Measurements from ENCODE around the gene PNPLA5. TPM values are rescaled to one million over a fixed set of nuclear protein-coding genes. Genes with fewer than 3 reads are reported as not detected.
A peak's percentile ranks its signal among the peaks of the same experiment; 100 is the strongest.

The PNPLA5 gene
- polyA plus RNA-seq, 2 of the 4 experiments (the other 2 are of a cell fraction): not detected

DNA sequence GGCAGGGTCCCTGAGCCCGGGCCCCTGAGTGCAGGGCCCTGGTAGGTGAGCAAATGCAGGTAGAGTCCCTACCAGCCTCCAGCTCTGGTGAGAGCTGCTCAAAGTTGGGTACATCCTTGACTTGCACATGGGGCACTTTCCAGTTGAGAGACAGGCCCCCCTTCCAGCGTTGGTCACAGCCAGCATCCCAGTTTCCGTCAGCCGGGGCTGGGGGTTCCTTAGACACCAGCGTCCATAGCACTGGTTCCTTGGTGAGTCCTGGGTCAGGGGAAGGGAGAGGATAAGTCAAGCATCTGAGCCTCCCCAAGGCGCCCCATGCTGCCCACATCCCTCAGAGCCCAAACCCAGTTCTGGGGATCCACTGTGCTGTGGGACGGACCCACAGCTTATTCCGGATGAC is 5.6 kb downstream of the PNPLA5 start:
- DNase-seq (ENCODE audit: low read depth in 1 of 2, low spot score in 1 of 2) (no peak), FAIRE-seq (no peak), ATAC-seq (no peak)
- no peak for TF ChIP-seq BHLHE40 (IDR thresholded peaks at IDR 0.05; ENCODE audit: low read depth, low read length)
- Histone ChIP-seq H3K4me3 (no peak overlapping the region), H3K4me2 (no peak overlapping the region), H3K9me3 (no peaks in the 10 kb centered on the region), H3K27ac (no peak overlapping the region), H3K4me1 (peaks cover under 1% of the 10 kb centered on the region; the same call in 2 of the 3 replicates)
- POLR2A ChIA-PET: no interaction called here
- CTCF ChIA-PET: interaction anchor here (0.9 to 6.5 kb wide), 5 partner anchors 14 to 643 kb away, joined by 3 to 97 read pairs (median 8); no protein-coding TSS in a partner anchor
- 21% methylated on average over 4 of the region's 8 CpGs for WGBS (ENCODE audit: missing lambda C conversion rate)

DNA sequence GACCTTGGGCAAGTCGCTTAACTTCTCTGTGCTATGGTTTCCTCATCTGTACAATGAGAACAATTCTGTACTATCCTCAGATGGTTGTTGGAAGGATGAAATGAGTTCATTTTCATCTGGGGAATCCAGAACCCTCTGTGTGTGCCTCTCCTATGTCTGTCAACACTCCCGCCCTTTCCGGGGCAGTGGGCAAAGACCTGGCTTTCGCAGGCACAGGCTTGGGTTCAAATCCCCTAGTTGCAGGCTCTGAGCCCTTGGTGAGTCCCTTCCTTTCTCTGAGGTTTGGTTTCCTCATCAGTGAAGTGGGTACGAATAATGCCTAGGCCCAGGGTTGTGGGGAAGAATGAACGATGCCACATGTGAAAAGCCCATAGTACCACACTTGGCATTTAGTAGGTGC is 6.0 kb downstream of the PNPLA5 start:
- Histone ChIP-seq H3K9me3 (no peaks in the 10 kb centered on the region), H3K27ac (no peak overlapping the region), H3K4me2 (no peak overlapping the region), H3K4me1 (no peaks in the 10 kb centered on the region), H3K4me3 (no peak overlapping the region)
- FAIRE-seq: no peak
- TF ChIP-seq HEYL (CRISPR knock-in tag; IDR thresholded peaks at IDR 0.05): no peak
- no peak for TF ChIP-seq BHLHE40 (IDR thresholded peaks at IDR 0.05; ENCODE audit: low read depth, low read length)
- no peak for TF ChIP-seq PHF8 (IDR thresholded peaks at IDR 0.05; ENCODE audit: borderline replicate concordance, low read depth)
- no peak for TF ChIP-seq MYC (IDR thresholded peaks at IDR 0.05; ENCODE audit: borderline replicate concordance, low read length)
- no peak for TF ChIP-seq RARB (CRISPR knock-in tag; IDR thresholded peaks at IDR 0.05)
- TF ChIP-seq, protein P1, sequence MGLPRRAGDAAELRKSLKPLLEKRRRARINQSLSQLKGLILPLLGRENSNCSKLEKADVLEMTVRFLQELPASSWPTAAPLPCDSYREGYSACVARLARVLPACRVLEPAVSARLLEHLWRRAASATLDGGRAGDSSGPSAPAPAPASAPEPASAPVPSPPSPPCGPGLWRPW (IDR thresholded peaks at IDR 0.05): no peak
- TF ChIP-seq, protein P2, sequence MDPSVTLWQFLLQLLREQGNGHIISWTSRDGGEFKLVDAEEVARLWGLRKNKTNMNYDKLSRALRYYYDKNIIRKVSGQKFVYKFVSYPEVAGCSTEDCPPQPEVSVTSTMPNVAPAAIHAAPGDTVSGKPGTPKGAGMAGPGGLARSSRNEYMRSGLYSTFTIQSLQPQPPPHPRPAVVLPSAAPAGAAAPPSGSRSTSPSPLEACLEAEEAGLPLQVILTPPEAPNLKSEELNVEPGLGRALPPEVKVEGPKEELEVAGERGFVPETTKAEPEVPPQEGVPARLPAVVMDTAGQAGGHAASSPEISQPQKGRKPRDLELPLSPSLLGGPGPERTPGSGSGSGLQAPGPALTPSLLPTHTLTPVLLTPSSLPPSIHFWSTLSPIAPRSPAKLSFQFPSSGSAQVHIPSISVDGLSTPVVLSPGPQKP (IDR thresholded peaks at IDR 0.05; ENCODE audit: low read depth, low read length): no peak
- TF ChIP-seq CHD4 (IDR thresholded peaks at IDR 0.05; ENCODE audit: borderline replicate concordance): no peak
- TF ChIP-seq RCOR1 (IDR thresholded peaks at IDR 0.05; ENCODE audit: low read depth, low read length): no peak
- TF ChIP-seq, protein P3, sequence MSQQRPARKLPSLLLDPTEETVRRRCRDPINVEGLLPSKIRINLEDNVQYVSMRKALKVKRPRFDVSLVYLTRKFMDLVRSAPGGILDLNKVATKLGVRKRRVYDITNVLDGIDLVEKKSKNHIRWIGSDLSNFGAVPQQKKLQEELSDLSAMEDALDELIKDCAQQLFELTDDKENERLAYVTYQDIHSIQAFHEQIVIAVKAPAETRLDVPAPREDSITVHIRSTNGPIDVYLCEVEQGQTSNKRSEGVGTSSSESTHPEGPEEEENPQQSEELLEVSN (IDR thresholded peaks at IDR 0.05; ENCODE audit: borderline replicate concordance, low read depth): no peak
- no peak for TF ChIP-seq HOXB13 (CRISPR knock-in tag; IDR thresholded peaks at IDR 0.05; ENCODE audit: low read depth)
- no peak for TF ChIP-seq CBX8 (IDR thresholded peaks at IDR 0.05)
- no peak for TF ChIP-seq KDM5A (IDR thresholded peaks at IDR 0.05)
- ChIA-PET CTCF (interaction anchor here (0.5 to 6.5 kb wide), 15 partner anchors 10 to 1197 kb away, joined by 3 to 97 read pairs (median 5); no protein-coding TSS in a partner anchor), POLR2A (interaction anchor here (0.6 kb wide), 1 partner anchor 699 kb away, joined by 5 read pairs; no protein-coding TSS in a partner anchor)
- WGBS (ENCODE audit: missing lambda C conversion rate): 55% methylated on average over 6 of the region's 6 CpGs
- no peak for DNase-seq (ENCODE audit: low read depth in 1 of 2, low spot score in 1 of 2)
- no peak for ATAC-seq

DNA sequence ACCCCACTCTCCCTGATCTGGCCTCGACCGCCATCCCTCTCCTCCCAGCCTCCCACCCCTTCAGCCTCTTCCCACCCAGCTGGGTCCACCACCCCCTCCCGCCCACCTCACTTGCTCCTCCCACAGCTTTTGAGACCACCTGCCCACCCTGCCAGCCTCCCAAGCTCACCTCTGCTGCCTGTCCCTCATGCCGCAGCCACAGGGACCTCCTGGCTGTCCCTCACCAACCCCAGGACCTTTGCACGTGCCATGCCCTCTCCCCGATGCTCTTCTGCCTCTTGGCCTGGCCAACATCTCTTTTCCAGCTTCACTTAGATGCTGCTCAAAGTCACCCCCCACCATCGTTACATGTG is 6.5 kb downstream of the PNPLA5 start:
- DNase-seq (ENCODE audit: low read depth in 1 of 2, low spot score in 1 of 2) (no peak), ATAC-seq (no peak), FAIRE-seq (no peak)
- 53% methylated on average over 4 of the region's 7 CpGs for WGBS (ENCODE audit: missing lambda C conversion rate)
- ChIA-PET POLR2A (interaction anchor here (0.6 kb wide), 1 partner anchor 698 kb away, joined by 5 read pairs; no protein-coding TSS in a partner anchor), CTCF (interaction anchor here (0.5 to 6.5 kb wide), 26 partner anchors 8 to 1196 kb away, joined by 3 to 97 read pairs (median 4); no protein-coding TSS in a partner anchor)
- TF ChIP-seq, protein P4, sequence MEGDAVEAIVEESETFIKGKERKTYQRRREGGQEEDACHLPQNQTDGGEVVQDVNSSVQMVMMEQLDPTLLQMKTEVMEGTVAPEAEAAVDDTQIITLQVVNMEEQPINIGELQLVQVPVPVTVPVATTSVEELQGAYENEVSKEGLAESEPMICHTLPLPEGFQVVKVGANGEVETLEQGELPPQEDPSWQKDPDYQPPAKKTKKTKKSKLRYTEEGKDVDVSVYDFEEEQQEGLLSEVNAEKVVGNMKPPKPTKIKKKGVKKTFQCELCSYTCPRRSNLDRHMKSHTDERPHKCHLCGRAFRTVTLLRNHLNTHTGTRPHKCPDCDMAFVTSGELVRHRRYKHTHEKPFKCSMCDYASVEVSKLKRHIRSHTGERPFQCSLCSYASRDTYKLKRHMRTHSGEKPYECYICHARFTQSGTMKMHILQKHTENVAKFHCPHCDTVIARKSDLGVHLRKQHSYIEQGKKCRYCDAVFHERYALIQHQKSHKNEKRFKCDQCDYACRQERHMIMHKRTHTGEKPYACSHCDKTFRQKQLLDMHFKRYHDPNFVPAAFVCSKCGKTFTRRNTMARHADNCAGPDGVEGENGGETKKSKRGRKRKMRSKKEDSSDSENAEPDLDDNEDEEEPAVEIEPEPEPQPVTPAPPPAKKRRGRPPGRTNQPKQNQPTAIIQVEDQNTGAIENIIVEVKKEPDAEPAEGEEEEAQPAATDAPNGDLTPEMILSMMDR (IDR thresholded peaks at IDR 0.05): 0 out of 3 replicates have a peak, but pooled peaks have one; percentile 15
- no peak for TF ChIP-seq RCOR1 (IDR thresholded peaks at IDR 0.05; ENCODE audit: low read depth, low read length)
- Histone ChIP-seq H3K9me3 (no peaks in the 10 kb centered on the region), H3K4me3 (no peak overlapping the region), H3K4me2 (no peak overlapping the region), H3K4me1 (no peaks in the 10 kb centered on the region), H3K27ac (no peak overlapping the region)

Measured in A549 (cell line).